ENCODE measurements around the gene INPP4B. TPM values are rescaled to one million over a fixed set of nuclear protein-coding genes. Genes with fewer than 3 reads are reported as not detected.

Gene INPP4B
- total RNA-seq, 2 experiments from 2014 or later = 23.5 to 29.7 TPM

DNA sequence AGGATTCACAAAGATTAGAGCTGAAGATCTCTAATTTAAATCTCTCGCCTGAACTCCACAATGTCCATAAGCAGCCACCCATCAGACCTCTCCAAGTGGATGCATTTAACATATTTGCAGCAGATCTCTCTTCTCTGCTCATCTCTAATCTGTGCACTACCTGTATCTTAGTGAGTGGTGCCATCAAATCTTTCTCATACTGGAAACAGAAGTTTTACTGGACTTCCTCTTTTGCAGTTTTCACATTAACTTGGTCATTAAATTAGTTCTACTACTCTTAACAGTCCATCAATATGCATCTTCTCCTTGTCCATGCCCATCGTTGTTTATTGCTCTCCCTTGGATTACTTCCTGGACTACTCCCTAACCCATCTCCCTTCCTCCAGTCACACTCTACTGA is 721.2 kb downstream of the INPP4B start:
- peaks cover 17% of the 10 kb centered on the region for H3K36me3 Mint-ChIP-seq
- H3K4me1 Mint-ChIP-seq = peaks cover 16% of the 10 kb centered on the region
- ATAC-seq (no peak), DNase-seq (no peak)
- H3K4me3 Mint-ChIP-seq = no peak overlapping the region
- H3K27ac Mint-ChIP-seq = no peak overlapping the region
- no peaks in the 10 kb centered on the region for H3K9me3 Mint-ChIP-seq (ENCODE audit: low read depth)
- H3K27me3 Mint-ChIP-seq = no peaks in the 10 kb centered on the region
- CTCF ChIA-PET = no interaction called here

DNA sequence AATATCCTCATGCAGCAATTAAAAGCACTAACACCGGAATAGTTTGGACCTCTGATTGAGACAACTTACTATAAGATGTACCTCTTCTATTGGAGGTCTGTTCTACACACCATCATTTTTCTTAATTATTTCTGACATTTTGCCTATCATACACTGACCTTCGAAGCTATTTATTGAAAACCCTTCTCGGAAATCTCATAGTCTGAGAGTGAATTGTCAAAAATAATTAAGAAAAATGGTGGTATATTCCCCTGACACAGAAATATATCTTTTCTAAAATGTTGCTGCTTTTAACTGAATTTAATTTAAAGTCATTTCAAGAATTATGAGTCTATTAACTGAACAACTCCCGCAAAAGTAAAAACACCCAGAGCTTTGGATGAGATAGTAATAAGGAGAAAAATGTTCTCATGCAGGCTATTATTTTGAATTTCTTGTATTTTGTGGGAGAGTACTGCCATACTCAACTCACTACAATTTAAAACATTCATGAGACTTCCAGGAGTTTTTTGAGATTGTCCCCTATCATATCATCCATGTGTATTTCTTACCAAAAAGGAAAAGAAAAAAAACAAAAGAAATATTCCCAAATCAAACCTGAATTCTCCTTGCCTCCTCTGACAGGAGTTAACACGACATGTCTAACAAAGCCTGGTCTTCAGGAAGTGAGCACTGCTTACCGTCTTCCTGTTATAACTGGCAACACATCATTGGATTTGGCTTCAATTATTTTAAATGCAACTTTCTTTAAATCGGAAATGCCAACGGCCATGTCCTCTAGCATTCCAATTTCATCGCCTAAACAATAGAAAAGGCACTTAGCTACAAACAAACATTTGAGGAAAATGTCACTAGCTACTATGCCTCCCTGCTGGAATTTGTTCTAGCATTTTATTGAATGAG is 724.4 kb downstream of the INPP4B start:
- Mint-ChIP-seq H3K4me1 (peaks cover 14% of the 10 kb centered on the region), H3K4me3 (no peak overlapping the region), H3K27me3 (no peaks in the 10 kb centered on the region), H3K36me3 (peaks cover 40% of the 10 kb centered on the region), H3K27ac (peak overlapping the region; percentile 40), H3K9me3 (ENCODE audit: low read depth) (no peaks in the 10 kb centered on the region)
- CTCF ChIA-PET = no interaction called here
- DNase-seq (no peak), ATAC-seq (no peak)

DNA sequence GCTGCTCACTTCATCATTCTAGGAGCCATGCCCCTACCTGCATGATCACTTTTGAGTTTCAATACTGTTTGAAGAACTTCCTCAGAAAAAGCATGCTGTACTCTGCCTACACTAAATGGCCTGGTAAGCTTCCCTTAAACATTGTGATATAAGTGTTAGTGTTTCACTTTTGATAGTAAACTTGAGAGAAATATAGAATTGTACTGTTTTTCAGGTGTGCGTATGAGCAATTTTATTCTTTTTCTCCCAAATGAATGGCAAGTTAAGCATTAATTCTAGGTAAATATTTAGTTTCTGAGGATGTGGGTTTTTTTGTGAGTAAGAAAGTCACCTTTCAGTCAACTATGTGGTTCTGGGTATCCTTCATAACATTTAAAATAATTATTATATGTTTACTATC is 725.2 kb downstream of the INPP4B start:
- no peak for DNase-seq
- ATAC-seq = peak; percentile 20
- H3K36me3 Mint-ChIP-seq = peaks cover 47% of the 10 kb centered on the region
- CTCF ChIA-PET = no interaction called here
- H3K4me3 Mint-ChIP-seq = no peak overlapping the region
- H3K27me3 Mint-ChIP-seq = no peaks in the 10 kb centered on the region
- peak overlapping the region; percentile 5 for H3K27ac Mint-ChIP-seq
- no peaks in the 10 kb centered on the region for H3K9me3 Mint-ChIP-seq (ENCODE audit: low read depth)
- peaks cover 14% of the 10 kb centered on the region for H3K4me1 Mint-ChIP-seq

DNA sequence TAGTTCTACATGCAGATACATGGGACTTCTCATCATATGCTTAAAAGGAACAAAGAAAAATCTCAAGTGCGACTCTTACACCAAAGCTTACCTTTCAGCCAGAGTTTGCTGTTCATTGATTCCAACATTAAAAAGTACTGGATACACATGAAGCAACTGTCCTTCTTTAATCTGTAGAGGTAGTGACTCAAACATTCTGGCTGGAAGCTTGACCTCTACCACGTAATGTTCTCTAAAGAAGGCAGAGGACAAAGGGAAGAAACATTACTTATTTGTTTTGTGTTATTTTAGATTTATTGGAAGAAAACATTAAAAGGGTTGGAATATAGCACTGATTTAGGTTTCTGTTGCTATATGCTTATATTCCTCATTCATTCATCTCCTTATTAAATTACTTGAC is 733.6 kb downstream of the INPP4B start:
- no peak for ATAC-seq

DNA sequence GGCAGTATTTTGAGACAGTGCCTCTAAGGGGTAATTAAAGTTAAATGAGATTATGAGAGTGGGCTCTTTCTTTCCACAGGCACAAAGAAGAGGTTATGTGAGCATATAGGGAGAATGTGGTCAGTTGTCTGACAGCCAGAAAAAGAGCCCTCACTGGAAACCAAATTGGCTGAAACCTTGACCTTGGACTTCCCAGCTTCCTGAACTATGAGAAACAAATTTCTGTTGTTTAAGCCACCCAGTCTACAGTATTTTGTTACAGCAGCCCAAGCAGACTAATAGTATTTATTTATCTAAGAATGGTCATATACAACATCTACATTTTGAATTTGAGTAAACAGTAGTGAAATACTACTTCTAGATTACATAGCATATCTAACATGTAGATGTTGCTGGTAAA is 736.0 kb downstream of the INPP4B start:
- H3K4me3 Mint-ChIP-seq = no peak overlapping the region
- peaks cover 21% of the 10 kb centered on the region for H3K36me3 Mint-ChIP-seq
- H3K27me3 Mint-ChIP-seq = no peaks in the 10 kb centered on the region
- no peak overlapping the region for H3K27ac Mint-ChIP-seq
- CTCF ChIA-PET = no interaction called here
- peaks cover 2% of the 10 kb centered on the region for H3K9me3 Mint-ChIP-seq (ENCODE audit: low read depth)
- ATAC-seq (no peak), DNase-seq (no peak)
- no peaks in the 10 kb centered on the region for H3K4me1 Mint-ChIP-seq

More for the DNA sequence above, 733.6 kb downstream of the INPP4B start:
- DNase-seq = no peak
- Mint-ChIP-seq H3K36me3 (peaks cover 34% of the 10 kb centered on the region), H3K4me3 (no peak overlapping the region), H3K27me3 (no peaks in the 10 kb centered on the region), H3K9me3 (ENCODE audit: low read depth) (peaks cover 2% of the 10 kb centered on the region), H3K27ac (no peak overlapping the region), H3K4me1 (no peaks in the 10 kb centered on the region)
- CTCF ChIA-PET = no interaction called here

DNA sequence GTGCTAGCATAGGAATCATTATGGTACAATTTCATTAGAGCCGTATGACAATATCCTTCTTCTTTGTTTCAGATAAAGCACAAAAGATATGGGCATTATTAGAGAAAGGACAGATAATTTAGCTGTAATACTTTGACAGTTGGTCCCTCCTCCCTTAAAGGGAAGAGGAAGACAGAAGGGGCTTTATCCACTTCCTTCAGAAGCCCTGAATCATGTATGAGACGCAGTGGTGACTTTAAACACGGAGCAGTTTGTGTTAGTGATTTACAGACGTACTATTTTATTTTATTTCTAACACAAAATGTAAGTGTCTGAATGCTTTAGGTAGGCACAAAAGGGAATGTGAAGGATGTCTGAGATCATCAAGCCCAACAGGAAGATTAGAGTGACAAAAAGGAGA is 742.1 kb downstream of the INPP4B start:
- Mint-ChIP-seq H3K4me3 (no peak overlapping the region), H3K27me3 (no peaks in the 10 kb centered on the region), H3K36me3 (peaks cover 14% of the 10 kb centered on the region), H3K27ac (no peak overlapping the region), H3K4me1 (no peaks in the 10 kb centered on the region), H3K9me3 (ENCODE audit: low read depth) (no peaks in the 10 kb centered on the region)
- DNase-seq (no peak), ATAC-seq (no peak)
- CTCF ChIA-PET = no interaction called here

DNA sequence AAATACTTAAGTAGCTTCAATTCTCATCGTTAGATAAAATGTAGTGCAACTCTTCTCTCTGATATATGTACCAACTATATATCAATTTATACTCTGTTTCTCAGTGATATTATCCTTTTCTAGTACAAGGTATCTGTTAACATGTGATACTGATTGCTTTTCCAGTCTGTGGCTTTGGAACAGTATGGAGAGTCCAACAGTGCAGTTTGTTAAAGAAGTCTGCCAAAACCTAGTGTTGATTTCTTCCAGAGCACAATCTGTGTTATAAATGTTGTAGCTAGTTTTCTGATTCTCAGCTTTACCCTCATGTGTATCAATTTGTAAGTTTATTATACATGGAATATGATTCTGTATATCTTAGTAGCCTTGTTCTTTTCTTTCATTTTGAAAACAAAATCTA is 744.7 kb downstream of the INPP4B start:
- DNase-seq (no peak), ATAC-seq (no peak)
- no peak overlapping the region for H3K4me3 Mint-ChIP-seq
- no peaks in the 10 kb centered on the region for H3K9me3 Mint-ChIP-seq (ENCODE audit: low read depth)
- H3K4me1 Mint-ChIP-seq = no peaks in the 10 kb centered on the region
- H3K27me3 Mint-ChIP-seq = no peaks in the 10 kb centered on the region
- H3K36me3 Mint-ChIP-seq = peaks cover 13% of the 10 kb centered on the region
- CTCF ChIA-PET = no interaction called here
- no peak overlapping the region for H3K27ac Mint-ChIP-seq

DNA sequence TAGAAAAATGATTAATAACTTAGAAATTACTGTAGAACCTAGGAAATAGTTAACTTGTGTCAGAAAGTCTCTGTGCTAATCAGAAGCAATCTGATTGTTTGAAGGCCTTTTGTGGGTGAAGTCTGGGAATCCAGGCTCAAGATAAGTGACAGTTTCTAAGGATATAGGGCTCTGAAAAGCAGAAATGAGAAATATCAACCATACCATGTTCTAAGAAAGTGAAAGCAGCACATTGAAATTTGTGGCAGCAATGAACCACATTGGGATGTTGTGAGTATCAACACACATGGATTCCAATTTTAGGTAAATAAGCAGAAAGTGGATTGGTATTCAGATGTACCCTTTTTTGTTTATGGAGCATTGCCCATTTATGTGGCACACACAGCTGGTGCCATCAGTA is 745.2 kb downstream of the INPP4B start:
- CTCF ChIA-PET = no interaction called here
- Mint-ChIP-seq H3K4me1 (no peaks in the 10 kb centered on the region), H3K4me3 (no peak overlapping the region), H3K36me3 (peaks cover 14% of the 10 kb centered on the region), H3K27me3 (no peaks in the 10 kb centered on the region), H3K9me3 (ENCODE audit: low read depth) (no peaks in the 10 kb centered on the region), H3K27ac (no peak overlapping the region)
- no peak for ATAC-seq
- no peak for DNase-seq

DNA sequence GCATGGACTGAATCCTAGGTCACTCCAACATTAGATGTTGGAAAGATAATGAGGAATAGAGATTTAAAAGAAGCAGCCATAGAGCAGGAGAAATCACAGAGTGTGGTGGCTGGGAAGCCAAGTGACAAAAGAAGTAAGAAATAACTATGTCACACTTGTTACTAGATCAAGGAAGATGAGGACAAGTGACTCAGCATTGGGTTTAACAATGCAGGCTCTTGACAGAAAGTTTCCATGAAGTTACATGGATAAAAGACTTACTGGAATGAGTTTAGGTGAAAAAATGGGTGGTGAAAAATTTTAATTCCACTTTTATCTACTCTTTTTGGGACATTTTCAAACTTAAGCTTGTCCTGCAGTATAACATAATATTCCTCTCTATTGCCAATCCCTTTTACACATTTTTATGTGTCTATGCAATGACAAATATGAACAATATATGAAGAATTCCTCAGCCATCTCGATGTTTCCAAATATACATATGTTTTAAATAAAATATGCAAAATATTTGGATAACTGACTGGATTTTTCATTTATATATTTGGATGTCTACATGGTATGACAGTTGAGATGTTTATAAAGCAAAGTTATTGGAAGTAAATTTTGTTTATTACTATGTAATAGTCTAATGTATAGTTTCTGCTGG is 747.1 kb downstream of the INPP4B start:
- no peak overlapping the region for H3K27ac Mint-ChIP-seq
- CTCF ChIA-PET = no interaction called here

DNA sequence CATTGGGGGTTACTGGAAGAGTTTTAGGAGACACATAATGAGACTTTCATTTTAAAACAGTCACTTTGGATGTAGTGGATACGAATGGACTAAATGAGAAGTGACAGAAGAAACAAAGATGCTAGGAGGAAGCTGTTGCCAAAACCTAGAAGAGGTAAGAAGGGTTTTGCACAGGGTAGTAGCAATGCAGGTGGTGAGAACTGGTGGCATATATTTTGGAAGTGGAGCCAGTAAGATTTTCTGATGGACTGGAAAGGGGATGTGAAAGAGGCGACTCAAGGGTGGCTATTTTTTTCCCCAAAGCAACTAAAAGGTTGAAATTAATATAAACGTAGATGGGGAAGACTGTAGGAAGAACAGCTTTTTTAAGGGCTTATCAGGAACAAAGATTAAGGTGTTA is 747.7 kb downstream of the INPP4B start:
- Mint-ChIP-seq H3K4me1 (no peaks in the 10 kb centered on the region), H3K9me3 (ENCODE audit: low read depth) (no peaks in the 10 kb centered on the region), H3K4me3 (no peak overlapping the region), H3K27me3 (no peaks in the 10 kb centered on the region), H3K27ac (no peak overlapping the region), H3K36me3 (peaks cover 23% of the 10 kb centered on the region)
- CTCF ChIA-PET = no interaction called here
- DNase-seq (no peak), ATAC-seq (no peak)

More for the DNA sequence above, 747.1 kb downstream of the INPP4B start:
- H3K36me3 Mint-ChIP-seq = peaks cover 23% of the 10 kb centered on the region
- H3K4me3 Mint-ChIP-seq = no peak overlapping the region
- ATAC-seq (no peak), DNase-seq (no peak)
- no peaks in the 10 kb centered on the region for H3K4me1 Mint-ChIP-seq
- no peaks in the 10 kb centered on the region for H3K27me3 Mint-ChIP-seq
- H3K9me3 Mint-ChIP-seq (ENCODE audit: low read depth) = no peaks in the 10 kb centered on the region

DNA sequence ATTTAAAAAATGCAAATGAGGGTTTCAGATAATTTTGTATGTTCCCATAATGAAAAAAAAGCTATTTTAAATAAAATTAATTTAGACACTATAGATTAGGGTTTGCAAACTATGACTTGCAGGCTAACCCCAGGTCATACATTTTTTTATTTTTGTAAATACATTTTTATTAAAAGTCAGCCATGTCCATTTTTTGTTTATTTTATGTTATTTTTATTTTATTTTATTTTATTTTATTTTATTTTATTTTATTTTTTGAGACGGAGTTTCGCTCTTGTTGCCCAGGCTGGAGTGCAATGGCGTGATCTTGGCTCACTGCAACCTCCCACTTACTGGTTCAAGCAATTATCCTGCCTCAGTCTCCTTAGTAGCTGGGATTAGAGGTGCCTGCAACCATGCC is 749.1 kb downstream of the INPP4B start:
- CTCF ChIA-PET = no interaction called here
- H3K27me3 Mint-ChIP-seq = no peaks in the 10 kb centered on the region
- no peaks in the 10 kb centered on the region for H3K4me1 Mint-ChIP-seq
- DNase-seq (no peak), ATAC-seq (no peak)
- H3K27ac Mint-ChIP-seq = no peak overlapping the region
- peaks cover 25% of the 10 kb centered on the region for H3K36me3 Mint-ChIP-seq
- H3K4me3 Mint-ChIP-seq = no peak overlapping the region
- no peaks in the 10 kb centered on the region for H3K9me3 Mint-ChIP-seq (ENCODE audit: low read depth)

DNA sequence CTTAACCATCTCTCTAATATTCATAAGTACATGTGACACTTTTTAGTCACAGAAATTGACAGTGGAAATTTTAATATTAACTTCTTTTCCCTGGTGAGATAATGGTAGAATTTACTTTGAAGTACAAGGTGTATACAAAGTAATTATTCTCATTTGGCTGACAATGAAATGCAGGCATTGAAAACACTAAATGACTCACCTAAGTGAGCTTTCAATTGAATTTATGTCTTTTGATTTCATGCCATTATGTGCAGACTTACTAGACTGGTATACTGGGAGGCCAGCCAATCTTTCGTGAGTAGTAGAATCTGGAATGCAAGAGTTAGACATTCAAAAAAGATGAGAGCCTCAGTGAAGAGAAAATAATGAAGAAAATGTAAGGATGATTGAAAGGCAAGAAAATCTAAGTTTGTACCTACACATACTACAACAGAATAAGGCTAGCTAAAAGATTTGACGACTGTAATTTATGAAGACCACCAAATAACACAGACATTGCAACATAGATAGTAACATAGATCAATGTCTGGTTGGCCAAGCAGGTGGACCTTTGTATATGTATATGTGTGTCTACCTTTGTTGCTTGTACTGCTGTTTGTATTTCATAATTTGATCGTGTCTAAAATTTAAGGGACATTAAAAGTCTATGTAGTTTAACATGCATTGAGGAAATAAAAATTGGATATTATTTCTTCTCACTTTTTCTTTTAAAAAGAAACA is 750.1 kb downstream of the INPP4B start:
- Mint-ChIP-seq H3K27ac (no peak overlapping the region), H3K4me3 (no peak overlapping the region)
- CTCF ChIA-PET = no interaction called here

DNA sequence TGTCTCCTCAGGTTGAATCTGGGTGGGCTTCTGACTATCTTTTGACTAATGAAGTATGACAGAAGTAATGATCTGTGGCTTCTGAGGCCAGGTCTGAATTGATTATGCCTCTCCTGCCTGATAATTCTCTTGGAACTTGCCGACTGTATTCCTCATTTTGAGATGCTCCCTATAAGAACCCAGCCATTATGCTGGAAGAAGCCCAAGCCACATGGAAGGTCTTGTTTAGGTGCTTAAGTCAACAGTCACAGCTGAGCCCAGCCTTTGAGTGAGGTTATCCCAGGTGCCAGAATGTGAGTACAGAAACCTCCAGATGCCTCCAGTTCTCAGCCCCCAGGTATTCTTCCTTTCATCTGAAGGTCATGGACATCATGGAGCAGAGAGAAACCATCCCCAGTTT is 753.2 kb downstream of the INPP4B start:
- peaks cover 15% of the 10 kb centered on the region for H3K36me3 Mint-ChIP-seq
- H3K27ac Mint-ChIP-seq = no peak overlapping the region
- no peaks in the 10 kb centered on the region for H3K9me3 Mint-ChIP-seq (ENCODE audit: low read depth)
- no peaks in the 10 kb centered on the region for H3K4me1 Mint-ChIP-seq
- CTCF ChIA-PET = no interaction called here
- no peak overlapping the region for H3K4me3 Mint-ChIP-seq
- no peak for ATAC-seq
- no peaks in the 10 kb centered on the region for H3K27me3 Mint-ChIP-seq
- DNase-seq = no peak

More for the DNA sequence above, 750.1 kb downstream of the INPP4B start:
- ATAC-seq (no peak), DNase-seq (no peak)
- no peaks in the 10 kb centered on the region for H3K27me3 Mint-ChIP-seq
- H3K4me1 Mint-ChIP-seq = no peaks in the 10 kb centered on the region
- no peaks in the 10 kb centered on the region for H3K9me3 Mint-ChIP-seq (ENCODE audit: low read depth)
- peaks cover 25% of the 10 kb centered on the region for H3K36me3 Mint-ChIP-seq

Data from activated CD8-positive, alpha-beta memory T cell treated with anti-CD3 and anti-CD28 coated beads, Interleukin-2, amount 10 ng/mL, durations not matched to agents 7 days and 5 days (primary cell).